OCI-LY7 (cell line): ENCODE measurements around the gene MYT1.

ENCODE experiments used
- CTCF ChIP-seq: fragments of 200-600 bp; sonication (generic); conservative IDR thresholded peaks from 2 replicates; pipeline ENCODE4 v1.5.1; 2014; ENCODE audit warnings: mild to moderate bottlenecking, antibody characterized with exemption, low read length, moderate library complexity, mixed read lengths
- EZH2phosphoT487 ChIP-seq: fragments of 200-600 bp; sonication (generic); IDR thresholded peaks from 2 replicates; pipeline ENCODE4 v1.6.1; 2018; ENCODE audit warnings: low read depth, borderline replicate concordance, mild to moderate bottlenecking, mixed run types, antibody characterized with exemption, low read length, moderate library complexity, mixed read lengths

GRCh38 chr20:64269604-64270411 lies 105.6 kb downstream of the MYT1 start:
- TF ChIP-seq CTCF (no peak), EZH2phosphoT487 (no peak)
